ENCODE results near the gene GRIN2A.
A peak's percentile ranks its signal among the peaks of the same experiment; 100 is the strongest.

Gene GRIN2A

GRCh38 chr16:10182222-10183053 is at the start of gene GRIN2A:
GRIN2A (minus strand) TSS chr16:10182428; CDS start chr16:10180411, 2,017 bp downstream.
- DNase-seq (ENCODE audit: low spot score) = peak; percentile 51

GRCh38 chr16:10231563-10231962 is 49.3 kb upstream of the GRIN2A start:
- no peak for DNase-seq (ENCODE audit: low spot score)

DNA sequence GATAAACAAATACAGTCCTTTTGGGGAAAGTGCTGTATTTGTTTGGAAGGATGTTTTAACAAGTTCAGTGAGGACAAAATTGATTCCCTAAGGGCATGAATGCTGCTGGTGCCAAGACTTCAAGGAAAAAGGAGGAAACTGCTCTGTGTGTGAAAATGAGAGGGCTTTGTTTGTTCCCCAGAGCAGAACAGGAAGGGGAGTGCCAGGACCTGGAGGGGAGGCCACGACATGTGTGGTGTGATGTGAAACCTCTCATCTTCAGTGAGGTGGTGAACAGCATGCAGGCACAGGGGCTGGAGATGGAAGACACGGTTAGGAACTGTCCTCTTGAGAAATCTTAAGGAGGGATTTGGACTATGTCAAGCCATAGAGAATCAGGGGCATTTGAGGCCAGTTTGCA is 46.6 kb upstream of the GRIN2A start:
- DNase-seq (ENCODE audit: low spot score) = no peak

DNA sequence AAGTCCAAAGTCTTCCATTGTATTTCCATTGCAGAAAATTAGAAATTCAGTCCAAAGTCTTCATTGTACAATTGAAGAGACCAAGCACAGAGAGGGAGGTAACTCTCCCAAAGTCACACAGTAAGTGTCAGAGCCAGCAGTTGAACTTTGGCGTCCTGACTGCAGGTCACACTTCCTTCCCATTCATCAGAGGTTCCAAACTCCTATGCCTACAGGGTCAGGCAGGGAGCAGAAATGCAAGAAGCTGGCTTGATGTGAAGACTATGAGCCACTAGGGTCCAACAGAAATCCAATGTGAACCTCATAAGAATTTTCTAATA is 44.7 kb upstream of the GRIN2A start:
- no peak for DNase-seq (ENCODE audit: low spot score)

DNA sequence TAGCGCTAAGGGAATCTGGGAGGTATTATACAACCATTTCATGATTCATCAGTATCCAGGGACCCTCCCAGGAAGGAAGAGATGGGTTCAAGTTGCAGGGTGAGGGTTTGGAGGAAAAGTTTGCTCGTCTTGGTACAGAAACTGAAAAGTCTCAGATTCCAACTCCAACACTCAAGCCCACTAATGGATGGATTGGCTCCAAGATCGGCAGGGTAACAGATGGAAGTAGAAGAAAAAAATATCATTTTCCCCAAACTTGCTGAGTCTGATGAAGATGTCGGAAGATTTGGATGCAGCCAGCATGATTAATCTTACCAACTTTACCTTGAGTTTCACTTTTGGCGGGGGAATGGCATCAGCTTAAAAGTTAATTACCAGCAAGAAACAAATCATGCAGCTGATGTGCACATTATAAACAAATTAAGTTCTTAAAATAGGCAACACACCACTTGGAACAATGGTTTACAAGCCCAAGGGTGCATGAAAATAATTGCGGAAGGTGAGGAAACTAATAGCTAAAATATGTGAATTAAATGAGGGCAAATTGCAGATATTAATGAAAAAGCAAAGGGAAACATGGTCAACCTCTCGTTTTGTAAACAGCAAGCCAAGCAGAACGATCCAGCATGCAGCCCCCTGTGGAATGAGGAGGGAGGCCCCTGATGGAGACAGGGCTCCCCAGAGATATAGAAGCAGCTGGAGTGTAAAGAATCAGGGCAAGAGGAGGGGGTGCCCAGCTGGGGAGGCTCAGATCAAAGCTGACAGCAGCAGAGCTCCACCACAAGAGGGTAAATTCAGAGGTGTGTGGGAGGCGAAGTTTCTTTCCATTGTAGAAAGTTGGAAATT is 44.1 kb upstream of the GRIN2A start:
- no peak for DNase-seq (ENCODE audit: low spot score)

DNA sequence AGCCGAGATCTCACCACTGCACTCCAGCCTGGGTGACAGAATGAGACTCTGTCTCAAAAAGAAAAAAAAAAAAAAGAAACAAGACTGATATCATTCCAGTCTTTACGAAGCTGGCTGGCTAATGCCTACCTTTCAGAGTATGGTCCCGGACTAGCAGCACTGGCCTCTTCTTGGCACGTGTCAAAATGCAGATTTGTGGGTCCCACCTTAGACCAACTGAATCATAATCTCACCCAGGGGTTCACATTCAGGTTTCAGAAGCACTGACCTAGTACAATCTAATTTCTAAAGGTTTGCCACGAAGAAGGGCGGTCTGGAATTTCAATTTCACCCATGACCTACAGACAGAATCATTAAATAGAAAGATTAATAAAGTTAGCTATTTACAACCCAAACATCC is 43.4 kb upstream of the GRIN2A start:
- DNase-seq (ENCODE audit: low spot score) = no peak

DNA sequence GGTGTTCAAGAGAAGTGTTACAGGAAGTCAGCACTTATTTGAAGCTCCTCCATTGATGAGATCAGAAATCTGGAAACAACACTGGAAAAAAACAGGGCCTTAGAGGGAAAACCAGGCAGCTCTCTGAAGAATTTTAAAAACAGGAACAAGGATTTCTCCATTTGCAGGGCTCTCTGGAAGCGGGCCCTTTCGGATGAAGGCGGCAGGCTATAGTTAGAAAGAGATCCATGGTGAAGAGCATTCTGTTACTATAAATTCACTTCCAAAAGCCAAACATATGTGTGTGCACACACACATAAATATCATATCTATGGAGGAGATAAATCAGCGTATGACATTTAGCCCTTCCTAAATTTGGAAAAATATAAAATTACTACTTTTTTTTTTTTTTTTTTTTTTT is 42.6 kb upstream of the GRIN2A start:
- DNase-seq (ENCODE audit: low spot score) = no peak

- no peak for DNase-seq (ENCODE audit: low spot score)
These were observed 38.7 kb upstream of the GRIN2A start for GRCh38 chr16:10220942-10221341.

GRCh38 chr16:10219742-10220141 is 37.5 kb upstream of the GRIN2A start:
- DNase-seq (ENCODE audit: low spot score) = no peak

GRCh38 chr16:10218490-10219206 is 36.4 kb upstream of the GRIN2A start:
- no peak for DNase-seq (ENCODE audit: low spot score)

GRCh38 chr16:10213748-10214147 is 31.5 kb upstream of the GRIN2A start:
- no peak for DNase-seq (ENCODE audit: low spot score)

GRCh38 chr16:10210944-10211343 is 28.7 kb upstream of the GRIN2A start:
- no peak for DNase-seq (ENCODE audit: low spot score)

- DNase-seq (ENCODE audit: low spot score) = no peak
These were observed 24.6 kb upstream of the GRIN2A start for GRCh38 chr16:10206865-10207264.

DNA sequence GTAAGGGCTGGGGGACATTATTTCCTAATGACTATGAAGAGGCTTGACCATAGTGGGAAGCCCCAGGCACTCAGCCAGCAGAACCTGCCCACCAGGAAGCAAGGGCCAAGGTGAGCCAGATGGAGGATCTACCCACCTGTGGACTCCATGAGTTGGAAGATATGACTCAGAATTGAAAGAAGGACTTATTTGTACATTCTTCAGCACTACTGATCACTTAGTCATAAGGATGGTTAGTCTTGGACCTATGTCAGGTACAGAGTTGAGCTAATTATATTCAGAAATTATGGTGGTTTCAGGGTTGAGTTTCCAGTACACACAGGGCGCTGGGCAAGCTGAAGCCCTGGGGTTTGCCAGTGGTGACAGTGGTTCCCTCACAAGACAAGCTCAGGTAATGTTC is 24.0 kb upstream of the GRIN2A start:
- DNase-seq (ENCODE audit: low spot score) = no peak

GRCh38 chr16:10205688-10206087 is 23.5 kb upstream of the GRIN2A start:
- no peak for DNase-seq (ENCODE audit: low spot score)

- DNase-seq (ENCODE audit: low spot score) = no peak
These were observed 20.4 kb upstream of the GRIN2A start for GRCh38 chr16:10202649-10203048.

DNA sequence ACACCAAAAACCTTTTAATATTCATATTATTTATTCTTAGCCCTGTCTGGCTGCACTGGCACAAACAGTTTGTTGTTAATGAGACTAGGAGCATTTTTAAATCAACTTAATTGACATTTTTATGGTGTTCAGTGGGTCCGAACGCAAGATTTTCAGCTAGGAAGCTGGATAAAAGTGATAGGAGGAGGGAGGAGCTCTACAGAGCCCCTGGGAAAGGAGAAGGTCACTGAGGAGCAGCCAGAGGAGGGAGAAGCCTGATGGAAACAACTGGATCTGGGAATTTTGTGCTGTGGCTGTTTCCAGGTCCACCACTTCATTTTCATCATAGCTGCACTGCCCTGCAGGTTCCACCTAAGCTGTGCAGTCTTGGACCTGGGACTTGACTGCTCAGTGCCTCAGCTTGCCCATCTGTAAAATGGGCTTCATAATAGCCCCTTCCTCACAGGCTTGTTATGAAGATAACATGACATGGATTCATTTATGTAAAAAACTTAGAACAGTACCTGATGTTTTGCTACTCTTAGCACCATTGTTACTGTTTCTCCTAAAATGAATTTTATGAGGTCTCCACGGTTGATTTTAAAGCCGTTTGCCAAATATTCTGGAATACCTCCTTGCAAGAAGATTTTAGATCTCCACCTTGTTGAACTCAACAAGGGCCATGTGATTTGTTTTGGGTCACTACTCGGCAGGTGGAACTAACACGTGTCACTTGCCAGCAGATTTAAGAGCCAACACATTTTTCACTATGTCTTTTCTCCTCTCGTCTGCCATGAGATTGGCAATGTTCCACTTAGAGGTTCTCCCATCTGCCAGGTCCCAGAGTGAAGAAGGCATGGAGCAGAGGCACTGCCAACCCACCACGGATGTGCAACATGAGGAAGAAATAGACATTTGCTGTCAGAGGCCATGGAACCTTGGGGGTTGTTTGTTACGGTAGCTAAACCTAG is 18.7 kb upstream of the GRIN2A start:
- peak; percentile 93 for DNase-seq (ENCODE audit: low spot score)

DNA sequence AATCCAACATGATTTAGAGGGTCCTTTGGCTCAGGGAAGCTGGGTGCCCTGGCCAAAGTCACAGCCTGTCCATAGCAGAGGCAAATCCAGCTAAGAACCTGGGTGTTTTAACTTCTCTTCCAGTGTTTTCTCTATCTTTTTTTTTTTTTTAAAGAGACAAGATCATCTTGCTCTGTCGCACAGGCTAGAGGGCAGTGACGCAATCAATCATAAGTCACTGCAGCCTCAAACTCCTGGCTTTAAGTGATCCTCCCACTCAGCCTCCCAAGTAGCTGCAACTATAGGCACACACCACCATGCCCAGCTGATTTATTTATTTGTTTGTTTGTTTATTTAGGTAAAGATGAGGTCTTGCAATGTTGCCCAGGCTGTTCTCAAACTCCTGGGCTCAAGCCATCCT is 14.8 kb upstream of the GRIN2A start:
- DNase-seq (ENCODE audit: low spot score) = no peak

GRCh38 chr16:10191096-10191495 is 8.9 kb upstream of the GRIN2A start:
- peak; percentile 58 for DNase-seq (ENCODE audit: low spot score)

DNA sequence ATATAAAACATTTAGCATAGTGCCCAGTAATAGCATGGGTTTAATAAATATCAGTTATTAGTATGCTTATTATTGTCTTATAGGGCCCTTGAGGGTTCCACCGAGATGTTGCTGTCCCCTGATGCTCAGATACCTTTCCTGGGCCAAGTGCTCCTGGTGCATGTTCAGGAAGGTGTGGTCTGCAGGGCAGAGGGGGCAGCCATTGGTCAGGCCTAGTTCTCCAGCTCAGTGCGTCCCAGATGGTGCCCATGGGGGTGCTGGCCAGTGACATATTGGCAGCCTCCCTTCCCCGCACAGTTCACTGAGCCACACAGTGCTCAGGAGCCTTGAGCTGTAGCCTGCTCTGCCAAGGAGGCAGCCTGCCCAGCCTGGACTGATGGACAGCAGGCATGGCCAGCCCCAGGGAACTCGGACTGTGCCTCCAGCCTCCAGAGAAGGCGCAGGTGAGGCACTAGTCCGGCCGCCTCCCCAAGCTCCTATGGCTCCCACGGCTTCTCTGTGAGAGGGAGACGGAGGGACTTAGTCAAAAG is 7.7 kb upstream of the GRIN2A start:
- peak; percentile 98 for DNase-seq (ENCODE audit: low spot score)

- no peak for DNase-seq (ENCODE audit: low spot score)
These were observed 6.0 kb upstream of the GRIN2A start for GRCh38 chr16:10188236-10188635.
